MCF 10A (cell line): ENCODE results near the gene GTPBP6. TPM values are rescaled to one million over a fixed set of nuclear protein-coding genes. Genes with fewer than 3 reads are reported as not detected.
"Not testable (repeated sequence)": the region's sequence is repeated elsewhere in the genome, so short reads cannot be mapped to it uniquely, and the experiment has no call there.

Experiments used
- BruUV-seq: library from RNA; stranded (reverse); fragments of 400-500 nt; replicated peaks from 2 replicates; lab custom pipeline; 2021; lab: Mats Ljungman, UMichigan
- CTCF ChIA-PET: fragments of 300-600 bp; sonication (Branson Sonifier 250); formaldehyde crosslinking; extraction: SDS; loops from one replicate; lab custom pipeline; 2021; ENCODE audit warnings: antibody characterized with exemption, inconsistent platforms; lab: Yijun Ruan, JAX
- POLR2A ChIA-PET: fragments of 300-600, 350-650 bp; sonication (Branson Sonifier 250); formaldehyde crosslinking; extraction: SDS; loops from one replicate; lab custom pipeline; 2020; ENCODE audit warnings: antibody characterized with exemption, inconsistent platforms; lab: Yijun Ruan, JAX
- DNase-seq: peaks from one replicate; pipeline ENCODE4 v3.0.0-alpha.2; 2018; ENCODE audit not compliant: unreplicated experiment
- H3K27ac Mint-ChIP-seq: one replicate; pipeline ENCODE4 v1.8.0; 2022; ENCODE audit warnings: mild to moderate bottlenecking, low read depth, mixed read lengths; ENCODE audit not compliant: unreplicated experiment
- H3K27me3 Mint-ChIP-seq: one replicate; pipeline ENCODE4 v1.8.0; 2022; ENCODE audit warnings: mixed read lengths; ENCODE audit not compliant: insufficient read depth, unreplicated experiment
- H3K36me3 Mint-ChIP-seq: one replicate; pipeline ENCODE4 v1.8.0; 2022; ENCODE audit warnings: mild to moderate bottlenecking, moderate library complexity, mixed read lengths; ENCODE audit not compliant: insufficient read depth, unreplicated experiment
- H3K4me1 Mint-ChIP-seq: one replicate; pipeline ENCODE4 v1.8.0; 2022; ENCODE audit warnings: mixed read lengths; ENCODE audit not compliant: insufficient read depth, unreplicated experiment
- H3K4me3 Mint-ChIP-seq: one replicate; pipeline ENCODE4 v1.8.0; 2022; ENCODE audit warnings: mild to moderate bottlenecking, moderate library complexity, mixed read lengths; ENCODE audit not compliant: unreplicated experiment
- H3K9me3 Mint-ChIP-seq: one replicate; pipeline ENCODE4 v1.8.0; 2022; ENCODE audit warnings: mixed read lengths; ENCODE audit not compliant: unreplicated experiment
- CTCF ChIP-seq: fragments of 200-600 bp; IDR thresholded peaks from one replicate; pipeline ENCODE4 v1.8.0; 2022; ENCODE audit warnings: antibody characterized with exemption, mild to moderate bottlenecking; ENCODE audit not compliant: unreplicated experiment
- intact Hi-C: fragments of 100-400 bp; cut with micrococcal nuclease; formaldehyde crosslinking; loops from 2 replicates; pipeline ENCODE4 v1.14.1; 2022
- total RNA-seq: library from RNA; stranded (reverse); gene quantifications from 2 replicates; pipeline ENCODE4 v1.2.3, GENCODE V29; 2022

Gene GTPBP6
- total RNA-seq, 1 experiment from 2014 or later, result 73.4 TPM

GRCh38 chrX:267771-268261, 50.8 kb downstream of the GTPBP6 start:
- no TSS peak for BruUV-seq
- POLR2A ChIA-PET, result no interaction called here
- H3K36me3 Mint-ChIP-seq, result no peaks in the 10 kb centered on the region
- TF ChIP-seq CTCF, result no peak
- H3K27me3 Mint-ChIP-seq, result no peaks in the 10 kb centered on the region
- H3K4me3 Mint-ChIP-seq, result no peak overlapping the region
- no peaks in the 10 kb centered on the region for H3K9me3 Mint-ChIP-seq
- CTCF ChIA-PET, result no interaction called here
- DNase-seq, result no peak
- intact Hi-C loops, result no loop called here
- H3K27ac Mint-ChIP-seq, result no peak overlapping the region
- H3K4me1 Mint-ChIP-seq, result peaks cover 4% of the 10 kb centered on the region

DNA sequence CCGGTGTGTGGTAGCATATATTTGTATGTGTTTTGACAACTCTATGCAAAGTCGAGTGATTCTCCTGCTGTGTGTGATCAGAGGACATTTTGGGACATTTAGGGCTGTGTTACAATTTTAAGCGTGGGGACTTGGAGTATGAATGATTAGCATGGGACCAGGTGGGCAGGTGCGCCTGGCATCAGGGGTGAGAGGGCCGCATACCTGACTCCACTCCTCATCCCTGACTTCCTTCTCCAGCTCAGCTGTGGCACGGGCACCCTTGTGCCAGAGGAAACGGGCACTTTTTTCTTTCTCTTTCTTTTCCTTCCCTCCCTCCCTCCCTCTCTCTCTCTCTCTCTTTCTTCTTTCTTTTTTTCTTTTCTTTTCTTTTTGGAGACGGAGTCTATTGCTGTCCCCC, 53.1 kb downstream of the GTPBP6 start:
- Mint-ChIP-seq H3K27me3 (no peaks in the 10 kb centered on the region), H3K9me3 (no peaks in the 10 kb centered on the region), H3K27ac (no peak overlapping the region), H3K36me3 (no peaks in the 10 kb centered on the region), H3K4me3 (no peak overlapping the region), H3K4me1 (peaks cover 4% of the 10 kb centered on the region)
- no TSS peak for BruUV-seq
- ChIA-PET POLR2A (no interaction called here), CTCF (no interaction called here)
- no peak for DNase-seq
- intact Hi-C loops, result no loop called here
- TF ChIP-seq CTCF, result no peak

- no TSS peak for BruUV-seq
- peak; percentile 69 for DNase-seq
- CTCF ChIA-PET, result no interaction called here
- TF ChIP-seq CTCF, result no peak
- no peaks in the 10 kb centered on the region for H3K36me3 Mint-ChIP-seq
- POLR2A ChIA-PET, result no interaction called here
- H3K27ac Mint-ChIP-seq, result no peak overlapping the region
- intact Hi-C loops, result no loop called here
- H3K4me3 Mint-ChIP-seq, result no peak overlapping the region
- no peaks in the 10 kb centered on the region for H3K9me3 Mint-ChIP-seq
- peaks cover 4% of the 10 kb centered on the region for H3K4me1 Mint-ChIP-seq
- H3K27me3 Mint-ChIP-seq, result no peaks in the 10 kb centered on the region
Observed at GRCh38 chrX:264634-265455, 53.8 kb downstream of the GTPBP6 start.

DNA sequence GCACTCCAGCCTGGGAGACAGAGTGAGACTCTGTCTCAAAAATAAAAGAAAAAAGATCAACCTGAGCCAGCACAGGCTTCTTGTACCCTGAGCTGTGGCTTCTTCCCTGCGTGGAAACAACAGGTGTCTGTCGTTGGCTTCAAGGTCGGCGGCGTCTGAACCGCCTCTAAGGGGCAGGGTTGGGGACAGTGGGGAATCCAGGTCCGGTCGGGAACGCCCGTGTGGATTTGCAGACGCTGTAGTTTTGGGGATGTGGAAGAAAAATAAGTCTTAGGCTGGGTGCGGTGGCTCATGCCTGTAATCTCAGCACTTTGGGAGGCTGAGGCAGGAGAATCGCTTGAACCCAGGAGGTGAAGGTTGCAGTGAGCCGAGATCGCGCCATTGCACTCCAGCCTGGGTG, 54.6 kb downstream of the GTPBP6 start:
- CTCF ChIA-PET, H3K9me3 Mint-ChIP-seq, H3K27me3 Mint-ChIP-seq, H3K4me3 Mint-ChIP-seq, POLR2A ChIA-PET, intact Hi-C loops, H3K36me3 Mint-ChIP-seq, H3K4me1 Mint-ChIP-seq, DNase-seq, BruUV-seq: not testable (repeated sequence)
- peak overlapping the region; percentile 49 for H3K27ac Mint-ChIP-seq
